Panc1 (cell line): Measurements from ENCODE around the gene BHLHE40. TPM values are rescaled to one million over a fixed set of nuclear protein-coding genes. Genes with fewer than 3 reads are reported as not detected.

Source experiments
- ATAC-seq: fragments of 200-7000 bp; cut with Tn5 transposase; 2 replicates; pipeline ENCODE4 v1.9.1; 2020; ENCODE audit warnings: mild to moderate bottlenecking, moderate library complexity
- BruUV-seq: library from RNA; stranded (reverse); fragments of 400-500 nt; replicated peaks from 2 replicates; lab custom pipeline; 2021; lab: Mats Ljungman, UMichigan
- CTCF ChIA-PET: fragments of 300-600 bp; sonication (Branson Sonifier 250); formaldehyde crosslinking; loops from one replicate; lab custom pipeline; 2022; ENCODE audit warnings: antibody characterized with exemption; lab: Charles Lee
- POLR2A ChIA-PET: fragments of 300-600 bp; sonication (Branson Sonifier 250); formaldehyde crosslinking; loops from one replicate; lab custom pipeline; 2022; ENCODE audit warnings: antibody characterized with exemption; lab: Charles Lee
- DNase-seq: peaks from one replicate; pipeline ENCODE4 v3.0.0-alpha.2; 2010; ENCODE audit warnings: low read depth, low spot score
- H3K27ac ChIP-seq: 2 replicates; pipeline ENCODE4 v1.5.1; 2011; ENCODE audit warnings: mild to moderate bottlenecking, low read length, inconsistent platforms
- H3K27me3 ChIP-seq: fragments of 200-500 bp; sonication (Bioruptor generic); 2 replicates; pipeline ENCODE4 v1.6.0; 2014; ENCODE audit warnings: low read length, inconsistent platforms; ENCODE audit not compliant: control insufficient read depth, insufficient read depth
- H3K36me3 ChIP-seq: fragments of 200-500 bp; sonication (Bioruptor generic); 2 replicates; pipeline ENCODE4 v1.5.1; 2014; ENCODE audit warnings: inconsistent platforms, mild to moderate bottlenecking, low read length, moderate library complexity; ENCODE audit not compliant: control insufficient read depth, insufficient read depth
- H3K4me1 ChIP-seq: 2 replicates; pipeline ENCODE4 v1.5.1; 2011; ENCODE audit warnings: inconsistent platforms, mild to moderate bottlenecking, low read length, moderate library complexity; ENCODE audit not compliant: control insufficient read depth, insufficient read depth
- H3K4me3 ChIP-seq, 2 experiments: 2 replicates each; pipeline ENCODE4 v1.5.1; 2011 to 2012; ENCODE audit warnings: low read depth in 2 of 2, low read length in 2 of 2, mild to moderate bottlenecking in 2 of 2, inconsistent platforms in 1 of 2, moderate library complexity in 1 of 2
- H3K9me3 ChIP-seq: fragments of 200-500 bp; sonication (Bioruptor generic); 2 replicates; pipeline ENCODE4 v1.5.1; 2014; ENCODE audit warnings: low read depth, mild to moderate bottlenecking, inconsistent platforms, low read length, moderate library complexity; ENCODE audit not compliant: control insufficient read depth, insufficient read depth
- CTCF ChIP-seq: fragments of 450-650 bp; IDR thresholded peaks from 2 replicates; pipeline ENCODE4 v1.5.1; 2017; ENCODE audit warnings: mild to moderate bottlenecking
- POLR2AphosphoS5 ChIP-seq: IDR thresholded peaks from 2 replicates; pipeline ENCODE4 v1.6.1; 2012; ENCODE audit warnings: mild to moderate bottlenecking, low read depth, low read length, moderate library complexity
- SIN3A ChIP-seq: IDR thresholded peaks from 2 replicates; pipeline ENCODE4 v1.6.1; 2012; ENCODE audit warnings: low read depth, mild to moderate bottlenecking, low read length, moderate library complexity, borderline replicate concordance; ENCODE audit not compliant: insufficient read depth
- TCF7L2 ChIP-seq: IDR thresholded peaks from 2 replicates; pipeline ENCODE4 v1.6.1; 2011; ENCODE audit warnings: mild to moderate bottlenecking, low read depth, low read length, inconsistent platforms
- in situ Hi-C: cut with HindIII; loops from 2 replicates; pipeline ENCODE4 v1.10.0; 2016; ENCODE audit warnings: low sequenced_read_pairs, low pct_unique_long_range_greater_than_20kb
- intact Hi-C: fragments of 100-400 bp; cut with micrococcal nuclease; formaldehyde crosslinking; loops from one replicate; pipeline ENCODE4 v1.10.0; 2022; ENCODE audit not compliant: unreplicated experiment
- total RNA-seq: library from RNA; stranded (reverse); gene quantifications from one replicate; pipeline ENCODE4 v1.2.1, GENCODE V29; 2021; ENCODE audit not compliant: unreplicated experiment
- TF ChIP-seq, protein P1 (sequence below), 2 experiments: IDR thresholded peaks; 2 replicates each; pipeline ENCODE4 v1.6.1; 2011 to 2012; ENCODE audit warnings: low read depth in 2 of 2, control low read depth in 1 of 2, low read length in 1 of 2, mild to moderate bottlenecking in 1 of 2, moderate library complexity in 1 of 2; ENCODE audit not compliant: insufficient read depth in 1 of 2

Gene BHLHE40
- total RNA-seq, 1 experiment from 2014 or later = 78.4 TPM

- in situ Hi-C loops = no loop called here
- intact Hi-C loops = no loop called here
These were observed 31.7 kb downstream of the BHLHE40 start for GRCh38 chr3:5010706-5011554.

GRCh38 chr3:5011555-5012256 lies 32.5 kb downstream of the BHLHE40 start:
- Histone ChIP-seq H3K4me1 (peaks cover 10% of the 10 kb centered on the region), H3K27ac (peak overlapping the region; percentile 29; the same call in 1 of the 2 replicates), H3K27me3 (no peaks in the 10 kb centered on the region), H3K4me3 (no peak overlapping the region), H3K9me3 (no peaks in the 10 kb centered on the region), H3K36me3 (no peaks in the 10 kb centered on the region)
- ATAC-seq (no peak), DNase-seq (no peak)
- TF ChIP-seq TCF7L2 (no peak), CTCF (no peak), SIN3A (no peak)
- no TSS peak for BruUV-seq
- intact Hi-C loops = no loop called here
- in situ Hi-C loops = no loop called here
- POLR2A ChIA-PET = interaction anchor here (0.6 kb wide), 1 partner anchor 10 kb away, joined by 3 read pairs; no protein-coding TSS in a partner anchor
- CTCF ChIA-PET = no interaction called here

More at GRCh38 chr3:5010706-5011554, 31.7 kb downstream of the BHLHE40 start:
- Histone ChIP-seq H3K4me1 (peaks cover 2% of the 10 kb centered on the region; the same call in 1 of the 2 replicates), H3K27me3 (no peaks in the 10 kb centered on the region), H3K9me3 (no peaks in the 10 kb centered on the region), H3K4me3 (no peak overlapping the region), H3K36me3 (no peaks in the 10 kb centered on the region), H3K27ac (peak overlapping the region; percentile 29; the same call in 1 of the 2 replicates)
- ATAC-seq (no peak), DNase-seq (no peak)
- no TSS peak for BruUV-seq
- TF ChIP-seq CTCF (no peak), POLR2AphosphoS5 (no peak), SIN3A (no peak), TCF7L2 (no peak)
- TF ChIP-seq, protein P1, sequence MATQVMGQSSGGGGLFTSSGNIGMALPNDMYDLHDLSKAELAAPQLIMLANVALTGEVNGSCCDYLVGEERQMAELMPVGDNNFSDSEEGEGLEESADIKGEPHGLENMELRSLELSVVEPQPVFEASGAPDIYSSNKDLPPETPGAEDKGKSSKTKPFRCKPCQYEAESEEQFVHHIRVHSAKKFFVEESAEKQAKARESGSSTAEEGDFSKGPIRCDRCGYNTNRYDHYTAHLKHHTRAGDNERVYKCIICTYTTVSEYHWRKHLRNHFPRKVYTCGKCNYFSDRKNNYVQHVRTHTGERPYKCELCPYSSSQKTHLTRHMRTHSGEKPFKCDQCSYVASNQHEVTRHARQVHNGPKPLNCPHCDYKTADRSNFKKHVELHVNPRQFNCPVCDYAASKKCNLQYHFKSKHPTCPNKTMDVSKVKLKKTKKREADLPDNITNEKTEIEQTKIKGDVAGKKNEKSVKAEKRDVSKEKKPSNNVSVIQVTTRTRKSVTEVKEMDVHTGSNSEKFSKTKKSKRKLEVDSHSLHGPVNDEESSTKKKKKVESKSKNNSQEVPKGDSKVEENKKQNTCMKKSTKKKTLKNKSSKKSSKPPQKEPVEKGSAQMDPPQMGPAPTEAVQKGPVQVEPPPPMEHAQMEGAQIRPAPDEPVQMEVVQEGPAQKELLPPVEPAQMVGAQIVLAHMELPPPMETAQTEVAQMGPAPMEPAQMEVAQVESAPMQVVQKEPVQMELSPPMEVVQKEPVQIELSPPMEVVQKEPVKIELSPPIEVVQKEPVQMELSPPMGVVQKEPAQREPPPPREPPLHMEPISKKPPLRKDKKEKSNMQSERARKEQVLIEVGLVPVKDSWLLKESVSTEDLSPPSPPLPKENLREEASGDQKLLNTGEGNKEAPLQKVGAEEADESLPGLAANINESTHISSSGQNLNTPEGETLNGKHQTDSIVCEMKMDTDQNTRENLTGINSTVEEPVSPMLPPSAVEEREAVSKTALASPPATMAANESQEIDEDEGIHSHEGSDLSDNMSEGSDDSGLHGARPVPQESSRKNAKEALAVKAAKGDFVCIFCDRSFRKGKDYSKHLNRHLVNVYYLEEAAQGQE (IDR thresholded peaks at IDR 0.05; ENCODE audit: insufficient read depth in 1 of 2, low read depth in 2 of 2, low read length in 1 of 2) = no peak
- ChIA-PET CTCF (no interaction called here), POLR2A (no interaction called here)
